ENCODE data around the gene MYL2.
"Not testable (repeated sequence)": the region's sequence is repeated elsewhere in the genome, so short reads cannot be mapped to it uniquely, and the experiment has no call there.

DNA sequence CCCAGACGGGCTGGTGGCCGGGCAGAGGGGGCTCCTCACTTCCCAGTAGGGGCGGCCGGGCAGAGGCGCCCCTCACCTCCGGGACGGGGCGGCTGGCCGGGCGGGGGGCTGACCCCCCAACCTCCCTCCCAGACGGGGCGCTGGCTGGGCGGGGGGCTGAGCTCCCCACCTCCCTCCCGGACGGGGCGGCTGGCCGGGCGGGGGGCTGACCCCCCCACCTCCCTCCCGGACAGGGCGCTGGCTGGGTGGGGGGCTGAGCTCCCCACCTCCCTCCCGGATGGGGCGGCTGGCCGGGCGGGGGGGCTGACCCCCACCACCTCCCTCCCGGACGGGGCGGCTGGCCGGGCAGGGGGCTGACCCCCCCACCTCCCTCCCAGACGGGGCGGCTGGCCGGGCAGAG is 30.1 kb upstream of the MYL2 start:
- TF ChIP-seq EZH2phosphoT487 (IDR thresholded peaks at IDR 0.05; ENCODE audit: insufficient read depth, low read depth); EZH2 (IDR thresholded peaks at IDR 0.05; ENCODE audit: insufficient read depth, poor library complexity, severe bottlenecking): not testable (repeated sequence)
